Astrocyte (in vitro differentiated cells and primary cell): Measurements from ENCODE around the gene RPS6KA3.

ENCODE experiments used
- EZH2 ChIP-seq: IDR thresholded peaks from 2 replicates; pipeline ENCODE4 v1.6.1; 2012; ENCODE audit warnings: mild to moderate bottlenecking, low read length, inconsistent platforms; ENCODE audit not compliant: insufficient read depth
- TF ChIP-seq, protein P1 (sequence below): IDR thresholded peaks from 2 replicates; pipeline ENCODE4 v1.5.1; 2011; ENCODE audit warnings: low read depth, mild to moderate bottlenecking, inconsistent platforms, low read length, moderate library complexity; ENCODE audit not compliant: insufficient read depth

GRCh38 chrX:20270562-20270890 lies 3.8 kb upstream of the RPS6KA3 start:
- no peak for TF ChIP-seq EZH2
- TF ChIP-seq, protein P1, sequence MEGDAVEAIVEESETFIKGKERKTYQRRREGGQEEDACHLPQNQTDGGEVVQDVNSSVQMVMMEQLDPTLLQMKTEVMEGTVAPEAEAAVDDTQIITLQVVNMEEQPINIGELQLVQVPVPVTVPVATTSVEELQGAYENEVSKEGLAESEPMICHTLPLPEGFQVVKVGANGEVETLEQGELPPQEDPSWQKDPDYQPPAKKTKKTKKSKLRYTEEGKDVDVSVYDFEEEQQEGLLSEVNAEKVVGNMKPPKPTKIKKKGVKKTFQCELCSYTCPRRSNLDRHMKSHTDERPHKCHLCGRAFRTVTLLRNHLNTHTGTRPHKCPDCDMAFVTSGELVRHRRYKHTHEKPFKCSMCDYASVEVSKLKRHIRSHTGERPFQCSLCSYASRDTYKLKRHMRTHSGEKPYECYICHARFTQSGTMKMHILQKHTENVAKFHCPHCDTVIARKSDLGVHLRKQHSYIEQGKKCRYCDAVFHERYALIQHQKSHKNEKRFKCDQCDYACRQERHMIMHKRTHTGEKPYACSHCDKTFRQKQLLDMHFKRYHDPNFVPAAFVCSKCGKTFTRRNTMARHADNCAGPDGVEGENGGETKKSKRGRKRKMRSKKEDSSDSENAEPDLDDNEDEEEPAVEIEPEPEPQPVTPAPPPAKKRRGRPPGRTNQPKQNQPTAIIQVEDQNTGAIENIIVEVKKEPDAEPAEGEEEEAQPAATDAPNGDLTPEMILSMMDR = no peak
